PC-9 (cell line): ENCODE data around the gene FNDC3B. TPM values are rescaled to one million over a fixed set of nuclear protein-coding genes. Genes with fewer than 3 reads are reported as not detected.
A peak's percentile ranks its signal among the peaks of the same experiment; 100 is the strongest.

Experiments used
- BruUV-seq: library from RNA; stranded (reverse); fragments of 400-500 nt; replicated peaks from 2 replicates; lab custom pipeline; 2021; lab: Mats Ljungman, UMichigan
- CTCF ChIA-PET: fragments of 300-600 bp; sonication (Branson Sonifier 250); formaldehyde crosslinking; loops from one replicate; lab custom pipeline; 2022; ENCODE audit warnings: antibody characterized with exemption; lab: Charles Lee
- POLR2A ChIA-PET: fragments of 300-600 bp; sonication (Branson Sonifier 250); formaldehyde crosslinking; loops from one replicate; lab custom pipeline; 2022; ENCODE audit warnings: antibody characterized with exemption; ENCODE audit not compliant: unreplicated experiment; lab: Charles Lee
- DNase-seq, 2 experiments: peaks; one replicate each; pipeline versions ENCODE4 v3.0.0 to v3.0.0-alpha.2; 2015 to 2022; ENCODE audit warnings: mixed read lengths in 1 of 2
- H2AFZ ChIP-seq: fragments of 200-600 bp; sonication (generic); 2 replicates; pipeline ENCODE4 v1.8.1; 2017; ENCODE audit warnings: antibody characterized with exemption
- H3F3A ChIP-seq: fragments of 200-600 bp; sonication (generic); 2 replicates; pipeline ENCODE4 v1.8.1; 2017; ENCODE audit warnings: antibody characterized with exemption, mild to moderate bottlenecking, low read depth; ENCODE audit not compliant: insufficient read depth
- H3K27ac ChIP-seq: fragments of 200-600 bp; sonication (generic); 2 replicates; pipeline ENCODE4 v1.6.1; 2016; ENCODE audit warnings: mixed run types
- H3K27me3 ChIP-seq: fragments of 200-600 bp; sonication (generic); 2 replicates; pipeline ENCODE4 v1.6.1; 2016; ENCODE audit warnings: low read depth, mixed run types; ENCODE audit not compliant: insufficient read depth
- H3K36me3 ChIP-seq: fragments of 200-600 bp; sonication (generic); 2 replicates; pipeline ENCODE4 v1.6.1; 2016; ENCODE audit warnings: low read depth, mixed run types
- H3K4me1 ChIP-seq: fragments of 200-600 bp; sonication (generic); replicated peaks from 2 replicates; pipeline ENCODE4 v1.6.1; 2016; ENCODE audit warnings: mixed run types; ENCODE audit not compliant: insufficient read depth
- H3K4me2 ChIP-seq: fragments of 200-600 bp; sonication (generic); 2 replicates; pipeline ENCODE4 v1.6.1; 2017; ENCODE audit warnings: mixed run types
- H3K4me3 ChIP-seq: fragments of 200-600 bp; sonication (generic); 2 replicates; pipeline ENCODE4 v1.6.1; 2016; ENCODE audit warnings: mixed run types
- H3K79me2 ChIP-seq: fragments of 200-600 bp; sonication (generic); 2 replicates; pipeline ENCODE4 v1.6.1; 2017; ENCODE audit warnings: low read depth, mixed run types
- H3K9me2 ChIP-seq: fragments of 200-600 bp; sonication (generic); 2 replicates; pipeline ENCODE4 v1.8.1; 2017; ENCODE audit warnings: mild to moderate bottlenecking; ENCODE audit not compliant: insufficient read depth
- H3K9me3 ChIP-seq: fragments of 200-600 bp; sonication (generic); 2 replicates; pipeline ENCODE4 v1.8.1; 2016; ENCODE audit warnings: low read depth; ENCODE audit not compliant: insufficient read depth
- H4K20me1 ChIP-seq: fragments of 200-600 bp; sonication (generic); 2 replicates; pipeline ENCODE4 v1.8.1; 2017; ENCODE audit not compliant: insufficient read depth
- CTCF ChIP-seq: fragments of 200-600 bp; sonication (generic); conservative IDR thresholded peaks from 2 replicates; pipeline ENCODE4 v1.6.1; 2017; ENCODE audit warnings: mixed run types, antibody characterized with exemption, mild to moderate bottlenecking, moderate library complexity
- EZH2 ChIP-seq: fragments of 200-600 bp; sonication (generic); IDR thresholded peaks from 2 replicates; pipeline ENCODE4 v1.8.0; 2017; ENCODE audit warnings: antibody characterized with exemption, low read depth
- intact Hi-C: fragments of 100-400 bp; cut with micrococcal nuclease; formaldehyde crosslinking; loops from one replicate; pipeline ENCODE4 v1.10.0; 2022; ENCODE audit not compliant: unreplicated experiment
- total RNA-seq: library from RNA; stranded (reverse); gene quantifications from 2 replicates; pipeline ENCODE4 v1.2.3, GENCODE V29; 2021

The FNDC3B gene
- total RNA-seq, 1 experiment from 2014 or later, result 106 TPM

- TF ChIP-seq EZH2 (no peak), CTCF (no peak)
- ChIA-PET POLR2A (no interaction called here), CTCF (interaction anchor here (1.8 kb wide), 1 partner anchor 13 kb away, joined by 6 read pairs; no protein-coding TSS in a partner anchor)
- peak in 1 of 2 experiments; percentile 25 for DNase-seq
- no peak overlapping the region for H3K27ac ChIP-seq
- H4K20me1 ChIP-seq, result no peaks in the 10 kb centered on the region; the same call in 1 of the 2 replicates
- peaks cover 64% of the 10 kb centered on the region for H3K36me3 ChIP-seq
- H3K9me2 ChIP-seq, result no peaks in the 10 kb centered on the region
- peaks cover 88% of the 10 kb centered on the region for H3F3A ChIP-seq
- no peak overlapping the region for H2AFZ ChIP-seq
- H3K27me3 ChIP-seq, result no peaks in the 10 kb centered on the region
- intact Hi-C loops, result loop anchor here (2.0 to 5.0 kb wide), 2 partner anchors 177 to 279 kb away; no protein-coding TSS in a partner anchor
- H3K79me2 ChIP-seq, result peaks cover 59% of the 10 kb centered on the region
- peaks cover 61% of the 10 kb centered on the region for H3K4me1 ChIP-seq
- H3K4me3 ChIP-seq, result no peak overlapping the region
- no peak overlapping the region for H3K4me2 ChIP-seq
- no TSS peak for BruUV-seq
- no peaks in the 10 kb centered on the region for H3K9me3 ChIP-seq
Observed at GRCh38 chr3:172319595-172319994, 280.2 kb downstream of the FNDC3B start.

DNA sequence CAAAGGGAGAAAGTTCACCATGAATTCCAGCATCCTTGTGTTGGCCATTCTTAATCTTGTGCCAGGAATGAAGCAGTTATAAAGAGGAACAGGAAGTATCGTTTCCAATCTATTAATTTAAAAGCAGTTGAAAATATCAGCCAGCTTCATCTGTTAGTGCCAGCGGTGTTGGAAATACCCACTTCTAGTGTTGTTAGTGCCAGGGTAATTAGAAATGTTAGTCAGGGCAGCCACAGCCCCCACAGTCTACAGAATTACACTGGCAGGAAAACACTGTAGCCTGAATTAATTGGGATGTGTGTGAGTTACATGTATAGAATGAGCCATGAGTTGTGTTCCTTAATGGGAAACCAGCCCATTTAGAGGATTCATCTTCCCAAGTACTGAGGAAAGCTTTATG, 281.1 kb downstream of the FNDC3B start:
- H3K4me1 ChIP-seq, result peaks cover 52% of the 10 kb centered on the region
- no peak overlapping the region for H2AFZ ChIP-seq
- no peak overlapping the region for H3K4me3 ChIP-seq
- ChIA-PET CTCF (interaction anchor here (0.5 to 0.6 kb wide), 2 partner anchors 156 to 348 kb away, joined by 3 to 4 read pairs; no protein-coding TSS in a partner anchor), POLR2A (interaction anchor here (0.6 kb wide), 1 partner anchor 147 kb away, joined by 3 read pairs; no protein-coding TSS in a partner anchor)
- H3K27ac ChIP-seq, result peak overlapping the region; percentile 4; the same call in 1 of the 2 replicates
- H3K4me2 ChIP-seq, result no peak overlapping the region
- DNase-seq, result peak in 1 of 2 experiments; percentile 22
- intact Hi-C loops, result no loop called here
- no TSS peak for BruUV-seq
- peaks cover 80% of the 10 kb centered on the region for H3F3A ChIP-seq
- H4K20me1 ChIP-seq, result no peaks in the 10 kb centered on the region
- peaks cover 55% of the 10 kb centered on the region for H3K79me2 ChIP-seq
- peaks cover 71% of the 10 kb centered on the region for H3K36me3 ChIP-seq
- no peak for TF ChIP-seq CTCF
- H3K9me3 ChIP-seq, result no peaks in the 10 kb centered on the region
- H3K9me2 ChIP-seq, result no peaks in the 10 kb centered on the region
- H3K27me3 ChIP-seq, result no peaks in the 10 kb centered on the region

GRCh38 chr3:172321035-172321434, 281.7 kb downstream of the FNDC3B start:
- Histone ChIP-seq H3K4me1 (peaks cover 47% of the 10 kb centered on the region), H3K4me3 (no peak overlapping the region), H3K27ac (peak overlapping the region; percentile 4; the same call in 1 of the 2 replicates), H3K27me3 (no peaks in the 10 kb centered on the region), H4K20me1 (no peaks in the 10 kb centered on the region), H3K4me2 (no peak overlapping the region), H3K79me2 (peaks cover 53% of the 10 kb centered on the region), H3K9me2 (no peaks in the 10 kb centered on the region), H3F3A (peaks cover 77% of the 10 kb centered on the region), H2AFZ (no peak overlapping the region), H3K9me3 (no peaks in the 10 kb centered on the region), H3K36me3 (peaks cover 76% of the 10 kb centered on the region)
- ChIA-PET CTCF (interaction anchor here (0.6 to 0.9 kb wide), 2 partner anchors 11 to 156 kb away, joined by 3 read pairs; no protein-coding TSS in a partner anchor), POLR2A (interaction anchor here (0.6 kb wide), 1 partner anchor 146 kb away, joined by 3 read pairs; no protein-coding TSS in a partner anchor)
- no TSS peak for BruUV-seq
- no peak for DNase-seq
- TF ChIP-seq CTCF (peak; percentile 29; the same call in 1 of the 2 replicates), EZH2 (no peak)
- intact Hi-C loops, result no loop called here
